Stimulated activated CD8-positive, alpha-beta memory T cell treated with anti-CD3 and anti-CD28 coated beads, Interleukin-12 subunit alpha, Interleukin-12 subunit beta, amount 100 ng/mL, for 1 hour (primary cell): ENCODE measurements around the gene TAF7.
"Not testable (repeated sequence)": the region's sequence is repeated elsewhere in the genome, so short reads cannot be mapped to it uniquely, and the experiment has no call there.

ENCODE experiments used
- DNase-seq: peaks from one replicate; pipeline ENCODE4 v3.0.0-alpha.2; 2020; ENCODE audit warnings: low read depth

The TAF7 gene

DNA sequence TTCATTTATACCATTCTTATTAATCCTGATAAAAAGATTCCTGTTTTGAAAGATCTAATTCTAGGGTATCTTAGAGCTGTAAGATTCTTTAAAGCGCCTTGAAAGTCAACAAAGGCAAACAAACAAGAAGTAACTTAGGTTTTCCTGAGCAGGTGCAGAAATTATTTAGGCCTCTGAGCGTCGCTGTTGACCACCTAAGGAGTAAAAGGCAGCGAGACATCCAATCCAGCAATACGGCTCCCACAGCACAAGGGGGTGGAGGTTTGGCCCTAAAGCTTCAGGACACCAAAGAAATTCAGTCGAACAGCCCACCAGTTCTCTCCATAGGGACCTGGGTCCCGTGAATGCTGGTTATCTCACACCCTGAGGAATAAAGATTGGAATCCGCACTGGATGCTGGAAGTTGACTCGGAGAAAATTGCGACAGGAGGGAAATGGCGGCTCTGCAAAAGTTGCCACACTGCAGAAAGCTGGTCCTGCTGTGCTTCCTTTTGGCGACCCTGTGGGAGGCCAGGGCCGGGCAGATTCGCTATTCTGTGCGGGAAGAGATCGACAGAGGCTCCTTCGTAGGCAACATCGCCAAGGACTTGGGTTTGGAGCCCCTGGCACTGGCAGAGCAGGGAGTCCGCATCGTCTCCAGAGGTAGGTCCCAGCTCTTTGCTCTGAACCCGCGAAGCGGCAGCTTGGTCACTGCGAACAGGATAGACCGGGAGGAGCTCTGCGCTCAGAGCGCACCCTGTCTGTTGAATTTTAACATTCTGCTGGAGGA, 18.1 kb upstream of the TAF7 start, which contains the start of gene PCDHGA2:
PCDHGA2 (plus strand) TSS at position 223 of the 769 bp plus-strand sequence.
- no peak for DNase-seq

DNA sequence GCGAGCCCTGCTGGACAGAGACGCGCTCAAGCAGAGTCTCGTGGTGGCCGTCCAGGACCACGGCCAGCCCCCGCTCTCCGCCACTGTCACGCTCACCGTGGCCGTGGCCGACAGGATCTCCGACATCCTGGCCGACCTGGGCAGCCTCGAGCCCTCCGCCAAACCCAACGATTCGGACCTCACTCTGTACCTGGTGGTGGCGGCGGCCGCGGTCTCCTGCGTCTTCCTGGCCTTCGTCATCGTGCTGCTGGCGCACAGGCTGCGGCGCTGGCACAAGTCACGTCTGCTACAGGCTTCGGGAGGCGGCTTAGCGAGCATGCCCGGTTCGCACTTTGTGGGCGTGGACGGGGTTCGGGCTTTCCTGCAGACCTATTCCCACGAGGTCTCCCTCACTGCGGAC, 12.0 kb upstream of the TAF7 start:
- not testable (repeated sequence) for DNase-seq

GRCh38 chr5:141330299-141331080, 9.9 kb upstream of the TAF7 start, which contains the start of gene PCDHGA1:
Gene PCDHGA1 (plus strand): TSS chr5:141330514.
- no peak for DNase-seq

DNA sequence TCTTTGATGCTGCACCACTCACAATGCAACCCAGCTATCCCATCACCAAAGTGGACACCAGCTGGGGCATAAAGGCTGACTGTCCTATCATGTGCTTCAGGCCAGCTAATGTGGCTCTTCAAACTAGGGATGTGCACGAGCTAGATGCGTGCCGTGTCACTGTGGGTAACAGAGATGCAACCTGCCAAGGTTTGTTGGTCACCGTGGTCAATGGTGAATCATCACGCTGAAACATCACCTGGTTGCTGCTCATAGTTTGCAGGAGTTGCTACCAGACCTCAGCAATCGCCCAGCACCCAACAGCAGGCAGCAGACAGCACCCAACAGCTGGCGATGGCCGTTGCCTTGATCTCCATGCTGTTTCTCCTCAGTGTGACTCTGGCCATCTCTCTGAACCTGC, 7.6 kb upstream of the TAF7 start:
- DNase-seq: no peak

DNA sequence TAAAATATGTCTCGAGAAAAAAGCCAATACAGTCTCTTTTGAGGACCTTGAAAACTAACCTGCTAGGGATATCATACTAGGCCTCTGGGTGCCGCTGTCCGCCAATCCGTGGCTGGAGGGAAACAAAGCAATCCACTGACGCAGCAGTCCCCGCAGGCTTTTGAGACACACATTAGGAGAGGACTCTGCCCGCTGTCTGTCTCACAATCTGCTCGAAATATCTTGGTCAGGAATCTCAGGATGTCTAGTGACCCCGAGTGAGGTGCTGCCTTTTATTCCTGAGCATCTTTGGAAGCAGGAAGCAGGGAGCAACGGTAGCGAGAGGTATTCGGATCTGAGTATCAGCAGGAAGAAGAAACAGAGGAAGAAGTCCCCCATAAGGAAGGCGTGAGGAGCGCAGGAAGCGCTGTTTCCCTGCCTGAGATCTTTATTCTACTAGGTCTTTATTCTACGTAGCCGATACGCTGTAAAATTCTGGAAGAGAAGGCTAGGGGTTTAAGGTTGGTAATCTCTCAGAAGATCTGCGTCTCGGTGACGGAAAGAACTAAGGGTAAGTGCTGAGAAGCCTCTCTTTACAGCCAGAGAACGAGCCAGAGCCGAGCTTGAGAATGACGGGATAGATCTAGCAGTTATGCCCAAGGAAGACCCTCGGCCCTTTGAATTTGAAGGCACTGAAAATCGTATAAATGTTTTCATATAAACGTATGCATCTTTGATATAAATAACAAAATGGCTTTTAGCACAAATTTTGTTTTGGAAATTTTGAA, 5.7 kb upstream of the TAF7 start:
- DNase-seq: peak; percentile 51

DNA sequence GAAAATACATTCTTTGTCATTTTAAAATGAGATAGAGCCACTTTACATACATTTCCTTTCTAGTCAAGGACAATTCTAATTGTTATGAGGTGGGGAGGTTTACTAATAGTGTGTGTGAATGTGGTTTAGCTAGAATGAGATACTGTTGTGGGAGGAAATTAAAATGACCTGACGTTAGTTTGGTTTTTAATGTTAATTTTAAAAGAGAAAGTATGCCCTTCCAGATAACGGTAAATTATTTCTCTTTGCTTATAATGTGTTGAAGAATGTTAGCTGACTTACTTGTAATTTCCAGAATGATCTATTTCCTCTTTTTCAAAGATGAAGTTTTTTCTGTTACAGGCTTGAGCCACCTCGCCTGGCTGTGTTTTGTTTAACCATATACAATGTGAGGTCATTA, 1.7 kb upstream of the TAF7 start:
- no peak for DNase-seq

- DNase-seq: no peak
Observed at GRCh38 chr5:141319699-141320098, 885 bp downstream of the TAF7 start.

- DNase-seq: no peak
Observed at GRCh38 chr5:141319202-141319601, 1.4 kb downstream of the TAF7 start.

DNA sequence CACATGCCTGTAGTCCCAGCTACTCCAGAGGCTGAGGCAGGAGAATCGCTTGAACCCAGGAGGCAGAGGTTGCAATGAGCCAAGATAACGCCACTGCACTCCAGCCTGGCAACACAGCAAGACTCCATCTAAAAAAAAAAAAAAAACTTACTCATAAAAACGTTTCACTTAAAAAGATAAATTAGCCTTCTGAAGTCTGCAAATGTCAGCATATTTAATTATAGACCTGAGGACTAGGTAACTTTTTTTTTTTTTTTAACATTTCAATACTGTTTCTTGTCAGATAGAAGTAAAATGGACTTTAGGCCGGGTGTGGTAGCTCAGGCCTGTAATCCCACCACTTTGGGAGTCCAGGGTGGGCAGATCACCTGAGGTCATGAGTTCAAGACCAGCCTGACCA, 3.6 kb downstream of the TAF7 start:
- not testable (repeated sequence) for DNase-seq

DNA sequence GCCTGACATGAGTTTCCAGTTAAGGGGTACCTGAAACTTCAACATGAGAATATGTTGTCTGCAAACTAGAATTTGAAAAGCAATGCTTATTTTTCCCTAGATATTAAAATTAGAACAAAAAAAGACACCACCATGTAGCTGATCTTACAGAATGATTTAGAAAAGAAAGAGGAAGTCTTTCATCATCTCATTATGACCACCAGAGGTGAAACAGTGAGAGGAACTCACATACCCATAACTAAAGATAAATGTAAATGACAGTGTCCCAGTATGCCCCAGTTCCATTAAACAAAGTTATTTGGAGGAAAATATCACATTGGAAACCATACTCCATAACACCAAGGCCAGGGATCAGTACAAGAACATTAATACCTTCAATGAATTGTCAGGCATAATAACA, 6.9 kb downstream of the TAF7 start:
- DNase-seq: no peak

DNA sequence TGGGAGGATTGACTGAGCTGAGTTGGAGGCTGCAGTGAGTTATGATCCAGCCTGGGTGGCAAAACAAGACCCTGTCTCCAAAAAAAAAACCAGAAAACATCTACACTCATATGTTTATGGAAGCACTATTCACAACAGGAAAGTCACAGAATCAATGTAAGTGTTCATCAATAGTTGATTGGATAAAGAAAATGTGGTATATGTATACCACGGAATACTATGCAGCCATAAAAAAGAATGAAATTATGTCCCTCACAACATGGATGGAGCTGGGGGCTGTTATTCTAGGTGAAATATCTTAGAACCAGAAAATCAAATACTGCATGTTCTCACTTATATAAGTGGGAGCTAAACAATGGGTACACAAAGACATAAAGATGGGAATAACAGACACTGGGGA, 14.0 kb downstream of the TAF7 start:
- DNase-seq: no peak

DNA sequence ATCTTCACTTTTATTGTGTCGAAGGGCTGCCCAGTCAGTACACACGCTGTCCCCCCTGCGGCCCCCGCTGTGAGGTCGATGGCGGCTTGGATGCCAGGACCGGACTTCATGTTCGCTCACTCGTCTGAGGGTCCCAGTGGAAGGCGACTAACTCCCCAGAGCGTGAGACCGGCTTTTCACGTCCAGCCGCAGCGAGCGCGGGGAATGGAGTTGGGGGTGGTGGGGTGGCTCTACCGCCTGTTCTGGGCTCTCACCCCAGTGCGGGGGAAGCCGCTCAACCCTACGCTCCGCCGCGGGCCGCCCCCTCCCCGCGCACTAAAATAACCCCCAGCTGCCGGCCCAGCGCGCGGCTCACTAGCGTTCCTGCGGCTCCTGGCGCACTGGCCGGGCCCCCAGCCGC, 16.8 kb downstream of the TAF7 start, which contains the start of gene SLC25A2:
SLC25A2 (minus strand) TSS at position 294 of the 400 bp plus-strand sequence; CDS start at position 110, 184 bp downstream.
- no peak for DNase-seq

- DNase-seq: no peak
Observed at GRCh38 chr5:141298376-141298775, 22.2 kb downstream of the TAF7 start.

- DNase-seq: no peak
Observed at GRCh38 chr5:141272906-141273305, 47.7 kb downstream of the TAF7 start.

DNA sequence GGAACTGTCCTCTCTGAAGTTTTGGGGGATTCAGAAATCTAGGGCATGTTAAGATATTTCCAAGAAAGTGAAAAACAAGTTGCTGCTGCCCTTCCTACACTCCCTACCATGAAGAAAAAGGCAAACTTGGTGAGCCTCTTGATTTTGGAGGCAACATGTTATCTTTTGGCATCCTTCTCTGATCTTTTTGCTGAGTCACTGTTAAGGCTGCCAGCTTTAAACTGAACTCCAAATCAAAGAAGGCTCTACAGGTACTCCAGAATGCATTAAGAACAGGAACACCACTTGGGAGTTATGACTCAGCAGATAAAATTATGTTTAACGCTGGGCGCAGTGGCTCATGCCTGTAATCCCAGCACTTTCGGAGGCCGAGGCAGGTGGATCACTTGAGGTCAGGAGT, 51.4 kb downstream of the TAF7 start:
- no peak for DNase-seq
